Measurements from ENCODE around the gene OGN. TPM values are rescaled to one million over a fixed set of nuclear protein-coding genes. Genes with fewer than 3 reads are reported as not detected.

OGN gene
- total and polyA plus RNA-seq, 10 of the 15 experiments (the other 5 are each of a cell fraction or from before 2014, with no cell fraction given) = 0.04 to 2.5 (median 0.15) TPM; not detected in 4

GRCh38 chr9:92385477-92385876, 18.9 kb downstream of the OGN start:
- Histone ChIP-seq H3K79me2 (ENCODE audit: control insufficient read depth, insufficient read depth, low read length) (no peaks in the 10 kb centered on the region), H3K36me3 (ENCODE audit: control insufficient read depth in 2 of 2, insufficient read depth in 2 of 2, low read length in 1 of 2) (no peaks in the 10 kb centered on the region), H3K27me3 (replicated peaks in 1 of 2; ENCODE audit: control insufficient read depth in 2 of 2, insufficient read depth in 2 of 2, low read length in 1 of 2) (no peaks in the 10 kb centered on the region), H3K4me3 (no peak overlapping the region), H4K20me1 (ENCODE audit: control insufficient read depth, insufficient read depth) (no peaks in the 10 kb centered on the region), H3K4me1 (ENCODE audit: control insufficient read depth, insufficient read depth, low read length) (no peaks in the 10 kb centered on the region), H3K9ac (ENCODE audit: control insufficient read depth, insufficient read depth, low read length) (no peak overlapping the region), H3K9me3 (replicated peaks; ENCODE audit: control insufficient read depth, insufficient read depth, low read length) (no peaks in the 10 kb centered on the region), H3K27ac (ENCODE audit: control insufficient read depth, insufficient read depth) (no peak overlapping the region), H2AFZ (ENCODE audit: control insufficient read depth, low read depth, low read length) (no peak overlapping the region), H3K4me2 (ENCODE audit: control insufficient read depth, insufficient read depth) (no peak overlapping the region)
- no peak for ATAC-seq
- no peak for DNase-seq (ENCODE audit: low read depth, low spot score)
- no TSS peak for BruUV-seq (replicated peaks)
- intact Hi-C loops (cut with micrococcal nuclease; ENCODE audit: unreplicated experiment) (no loop called here), in situ Hi-C loops (cut with MboI) (no loop called here)
- ChIA-PET POLR2A (no interaction called here), SMC1A (ENCODE audit: uncharacterized antibody, unreplicated experiment) (no interaction called here), CTCF (interaction anchor here (1.1 kb wide), 1 partner anchor 55 kb away, joined by 3 read pairs; no protein-coding TSS in a partner anchor), RAD21 (ENCODE audit: unreplicated experiment) (no interaction called here)
- FAIRE-seq = no peak
- TF ChIP-seq USF2 (IDR thresholded peaks at IDR 0.05; ENCODE audit: borderline replicate concordance, low read depth, low read length) = no peak
- no peak for TF ChIP-seq NRF1 (conservative IDR thresholded peaks at IDR 0.05; ENCODE audit: low read depth, low read length)
- WGBS (ENCODE audit: insufficient coverage, insufficient replicate concordance, low lambda C conversion rate, missing lambda C conversion rate) = 80% methylated on average over 6 of the region's 6 CpGs

- ATAC-seq = no peak
- Histone ChIP-seq H3K27me3 (replicated peaks in 1 of 2; ENCODE audit: control insufficient read depth in 2 of 2, insufficient read depth in 2 of 2, low read length in 1 of 2) (no peaks in the 10 kb centered on the region), H3K36me3 (ENCODE audit: control insufficient read depth in 2 of 2, insufficient read depth in 2 of 2, low read length in 1 of 2) (no peaks in the 10 kb centered on the region), H4K20me1 (ENCODE audit: control insufficient read depth, insufficient read depth) (no peaks in the 10 kb centered on the region), H2AFZ (ENCODE audit: control insufficient read depth, low read depth, low read length) (no peak overlapping the region), H3K9ac (ENCODE audit: control insufficient read depth, insufficient read depth, low read length) (no peak overlapping the region), H3K4me1 (ENCODE audit: control insufficient read depth, insufficient read depth, low read length) (no peaks in the 10 kb centered on the region), H3K79me2 (ENCODE audit: control insufficient read depth, insufficient read depth, low read length) (no peaks in the 10 kb centered on the region), H3K9me3 (replicated peaks; ENCODE audit: control insufficient read depth, insufficient read depth, low read length) (no peaks in the 10 kb centered on the region), H3K27ac (ENCODE audit: control insufficient read depth, insufficient read depth) (no peak overlapping the region), H3K4me2 (ENCODE audit: control insufficient read depth, insufficient read depth) (no peak overlapping the region), H3K4me3 (no peak overlapping the region)
- BruUV-seq (replicated peaks) = no TSS peak
- ChIA-PET RAD21 (ENCODE audit: unreplicated experiment) (no interaction called here), SMC1A (ENCODE audit: uncharacterized antibody, unreplicated experiment) (no interaction called here), POLR2A (no interaction called here), CTCF (interaction anchor here (1.1 kb wide), 1 partner anchor 55 kb away, joined by 3 read pairs; no protein-coding TSS in a partner anchor)
- no peak for DNase-seq (ENCODE audit: low read depth, low spot score)
- no peak for FAIRE-seq
- in situ Hi-C loops (cut with MboI) = no loop called here
- intact Hi-C loops (cut with micrococcal nuclease; ENCODE audit: unreplicated experiment) = no loop called here
- WGBS (ENCODE audit: insufficient coverage, insufficient replicate concordance, low lambda C conversion rate, missing lambda C conversion rate) = 83% methylated on average over 3 of the region's 3 CpGs
- TF ChIP-seq ZBED1 (IDR thresholded peaks at IDR 0.05; ENCODE audit: borderline replicate concordance) (no peak), POLR2AphosphoS5 (IDR thresholded peaks at IDR 0.05; ENCODE audit: low read length) (no peak), SP1 (IDR thresholded peaks at IDR 0.05; ENCODE audit: low read depth, low read length) (no peak), TCF12 (IDR thresholded peaks at IDR 0.05; ENCODE audit: low read depth, low read length) (no peak), BCLAF1 (IDR thresholded peaks at IDR 0.05) (no peak), REST (IDR thresholded peaks at IDR 0.05; ENCODE audit: low read depth, low read length) (no peak), ZSCAN29 (IDR thresholded peaks at IDR 0.05) (no peak), CBX5 (IDR thresholded peaks at IDR 0.05; ENCODE audit: low read depth) (no peak)
Observed at GRCh38 chr9:92385001-92385400, 19.4 kb downstream of the OGN start.

All from GM12878 (cell line).